NCI-H345 treated with DMSO at 0.1 percent for 48 hours (cell line): ENCODE data around the gene MYOT.

Experiments used
- DNase-seq: peaks from one replicate; lab custom pipeline; 2025; ENCODE audit not compliant: unreplicated experiment; lab: John Stamatoyannopoulos, UW

MYOT gene

GRCh38 chr5:137901011-137901817 lies 33.6 kb downstream of the MYOT start:
- no peak for DNase-seq

DNA sequence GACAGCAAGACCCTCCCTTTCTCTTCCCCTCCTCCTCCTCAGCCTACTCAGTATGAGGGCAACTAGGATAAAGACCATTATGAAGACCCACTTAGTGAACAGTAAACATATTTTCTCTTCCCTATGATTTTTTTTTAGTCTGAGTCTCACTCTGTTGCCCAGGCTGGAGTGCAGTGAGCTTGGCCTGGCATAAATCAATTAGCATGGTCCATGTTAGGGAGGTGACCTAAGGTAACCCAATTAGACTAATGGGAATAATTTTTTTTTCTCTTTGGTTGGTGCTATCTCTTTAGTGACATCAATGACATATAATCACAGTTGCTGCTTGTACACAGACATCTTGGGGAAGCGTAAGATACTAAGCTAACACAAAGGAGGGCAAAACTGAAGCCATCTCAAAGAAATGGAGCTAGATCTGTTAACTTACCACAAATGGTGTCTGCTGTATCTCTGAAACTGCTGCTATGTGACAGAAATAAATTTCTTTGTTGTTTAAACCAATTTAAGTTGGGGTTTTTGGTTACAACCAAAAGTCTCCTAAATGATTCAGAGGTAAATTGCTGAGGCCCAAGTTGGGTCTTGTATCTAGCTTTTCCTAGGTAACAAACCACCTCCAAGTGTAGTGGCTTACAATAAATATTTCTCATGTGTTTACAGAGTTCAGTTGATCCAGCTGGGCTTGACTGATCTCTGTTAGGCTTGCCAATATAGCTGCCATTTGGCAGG lies 34.9 kb downstream of the MYOT start:
- DNase-seq, result no peak

- DNase-seq, result no peak
Observed at GRCh38 chr5:137914758-137915157, 47.1 kb downstream of the MYOT start.

DNA sequence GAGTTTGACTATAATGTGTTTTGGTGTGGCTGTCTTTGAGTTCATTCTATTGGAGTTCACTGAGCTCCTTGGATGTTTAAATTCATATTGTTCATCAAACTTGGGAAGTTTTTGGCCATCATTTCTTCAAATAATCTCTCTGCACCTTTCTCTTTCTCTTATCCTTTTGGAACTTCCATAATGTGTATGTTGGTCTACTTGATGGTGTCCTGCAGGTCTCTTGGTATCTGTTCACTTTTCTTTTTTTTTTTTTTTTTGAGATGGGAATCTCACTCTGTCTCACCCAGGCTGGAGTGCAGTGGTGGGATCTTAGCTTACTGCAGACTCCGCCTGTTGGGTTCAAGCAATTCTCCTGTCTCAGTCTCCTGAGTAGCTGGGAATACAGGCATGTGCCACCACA lies 49.3 kb downstream of the MYOT start:
- no peak for DNase-seq

GRCh38 chr5:137921931-137922330 lies 54.3 kb downstream of the MYOT start:
- no peak for DNase-seq

GRCh38 chr5:137923856-137924255 lies 56.2 kb downstream of the MYOT start:
- no peak for DNase-seq

GRCh38 chr5:137932800-137933199 lies 65.1 kb downstream of the MYOT start:
- DNase-seq, result no peak

GRCh38 chr5:137933491-137933911 lies 65.8 kb downstream of the MYOT start:
- no peak for DNase-seq

DNA sequence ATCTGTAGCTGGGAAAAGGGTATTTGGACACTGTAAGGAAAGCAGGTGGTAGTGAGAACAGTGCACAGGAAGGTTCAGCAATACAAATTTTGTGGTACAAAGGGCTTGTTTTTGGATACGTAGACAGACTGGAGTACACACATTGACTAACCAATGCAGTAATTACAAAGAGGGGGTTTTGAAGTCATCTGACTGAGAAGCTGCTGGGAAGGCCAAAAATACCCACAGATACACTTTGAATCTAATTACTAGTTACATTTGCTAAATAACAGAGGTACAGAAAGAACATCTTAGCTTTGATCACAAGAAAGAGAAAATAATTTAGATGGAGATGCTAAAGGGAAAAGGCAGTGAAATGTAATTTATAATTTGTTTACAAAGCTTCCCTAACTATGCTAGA lies 67.5 kb downstream of the MYOT start:
- no peak for DNase-seq

GRCh38 chr5:137935694-137936093 lies 68.0 kb downstream of the MYOT start:
- no peak for DNase-seq
